Measurements from ENCODE around the gene PCED1B.
"Not testable (repeated sequence)": the region's sequence is repeated elsewhere in the genome, so short reads cannot be mapped to it uniquely, and the experiment has no call there.

The PCED1B gene

DNA sequence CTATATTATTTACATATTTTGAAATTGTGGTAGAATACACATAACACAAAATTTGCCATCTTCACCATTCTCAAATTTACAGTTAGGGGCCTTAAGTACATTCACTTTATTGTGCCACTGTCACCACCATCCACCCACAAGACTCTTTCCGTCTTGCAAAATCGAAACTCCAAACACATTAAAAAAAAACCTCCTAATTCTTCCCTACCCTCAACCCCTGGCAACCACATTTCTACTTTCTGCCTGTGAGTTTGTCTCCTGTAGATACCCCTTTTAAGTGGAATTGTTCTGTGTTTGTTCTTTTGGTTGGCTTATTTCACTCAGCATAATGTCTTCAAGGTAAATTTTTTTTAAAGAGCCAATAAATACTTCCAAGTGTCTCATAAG is 32.0 kb downstream of the PCED1B start:
- no peaks in the 10 kb centered on the region for H3K9me3 ChIP-seq (ENCODE audit: low read length)
- H3K9ac ChIP-seq (ENCODE audit: low read length) = no peak overlapping the region
- H3K27me3 ChIP-seq (ENCODE audit: control insufficient read depth in 1 of 2, insufficient read depth in 2 of 2, low read length in 2 of 2) = no peaks in the 10 kb centered on the region
- no peaks in the 10 kb centered on the region for H3K4me1 ChIP-seq (ENCODE audit: insufficient read depth, low read length)
- no peak overlapping the region for H3K4me3 ChIP-seq (ENCODE audit: low read depth in 1 of 2, low read length in 2 of 2)
- peaks cover 5% of the 10 kb centered on the region for H3K36me3 ChIP-seq (ENCODE audit: insufficient read depth, low read length)
- H3K27ac ChIP-seq (ENCODE audit: low read depth, low read length) = no peak overlapping the region

- Histone ChIP-seq H3K27ac (ENCODE audit: low read depth, low read length) (no peak overlapping the region), H3K4me3 (ENCODE audit: low read depth in 1 of 2, low read length in 2 of 2) (no peak overlapping the region), H3K9ac (ENCODE audit: low read length) (no peak overlapping the region), H3K9me3 (ENCODE audit: low read length) (no peaks in the 10 kb centered on the region), H3K36me3 (ENCODE audit: insufficient read depth, low read length) (peaks cover 5% of the 10 kb centered on the region), H3K27me3 (ENCODE audit: control insufficient read depth in 1 of 2, insufficient read depth in 2 of 2, low read length in 2 of 2) (no peaks in the 10 kb centered on the region), H3K4me1 (ENCODE audit: insufficient read depth, low read length) (no peaks in the 10 kb centered on the region)
These were observed 32.4 kb downstream of the PCED1B start for GRCh38 chr12:47111854-47112253.

DNA sequence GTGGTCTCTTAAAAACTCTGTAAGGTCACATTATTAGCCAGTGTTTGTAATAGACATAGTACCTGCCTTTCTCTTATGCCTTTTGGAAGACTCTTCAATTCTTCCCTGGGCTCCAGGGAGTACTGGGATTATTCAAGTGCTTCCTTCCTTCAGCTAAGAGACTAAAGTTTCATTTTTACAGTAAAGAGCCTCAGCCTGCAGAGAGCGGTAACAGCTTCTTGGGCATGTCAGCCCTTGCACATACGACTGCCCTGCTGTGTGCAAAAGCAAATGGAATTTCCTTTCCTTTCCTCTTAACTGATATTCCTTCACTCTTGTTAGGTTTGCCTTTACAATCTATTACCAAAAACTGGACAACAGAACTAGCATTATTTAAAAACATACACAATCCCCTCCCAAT is 33.3 kb downstream of the PCED1B start:
- Histone ChIP-seq H3K4me3 (ENCODE audit: low read depth in 1 of 2, low read length in 2 of 2) (no peak overlapping the region), H3K9ac (ENCODE audit: low read length) (no peak overlapping the region), H3K9me3 (ENCODE audit: low read length) (no peaks in the 10 kb centered on the region), H3K4me1 (ENCODE audit: insufficient read depth, low read length) (no peaks in the 10 kb centered on the region), H3K36me3 (ENCODE audit: insufficient read depth, low read length) (peaks cover 5% of the 10 kb centered on the region), H3K27me3 (ENCODE audit: control insufficient read depth in 1 of 2, insufficient read depth in 2 of 2, low read length in 2 of 2) (no peaks in the 10 kb centered on the region), H3K27ac (ENCODE audit: low read depth, low read length) (no peak overlapping the region)

DNA sequence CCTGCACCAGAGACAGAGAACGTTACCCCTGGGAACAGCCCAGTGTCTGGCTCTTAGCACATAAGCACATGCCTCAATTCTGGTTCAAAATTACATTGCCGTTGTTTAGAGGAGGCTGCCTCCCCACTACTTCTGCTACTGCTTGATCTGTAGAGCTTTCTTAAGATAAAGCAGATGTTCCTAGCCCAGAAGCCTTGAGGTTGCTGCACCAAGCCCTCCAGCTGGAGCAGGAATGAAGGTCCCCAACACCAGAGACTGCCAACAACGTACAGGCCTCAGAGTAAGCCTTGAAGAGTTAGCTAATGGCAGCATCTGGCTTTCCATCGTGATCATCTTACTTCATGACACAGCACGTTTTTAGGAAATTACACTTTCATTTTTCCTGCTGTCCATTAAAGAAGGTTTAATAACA is 35.1 kb downstream of the PCED1B start:
- H3K4me3 ChIP-seq (ENCODE audit: low read depth in 1 of 2, low read length in 2 of 2) = no peak overlapping the region
- no peak overlapping the region for H3K27ac ChIP-seq (ENCODE audit: low read depth, low read length)
- no peaks in the 10 kb centered on the region for H3K9me3 ChIP-seq (ENCODE audit: low read length)
- no peaks in the 10 kb centered on the region for H3K4me1 ChIP-seq (ENCODE audit: insufficient read depth, low read length)
- no peak overlapping the region for H3K9ac ChIP-seq (ENCODE audit: low read length)
- peaks cover 5% of the 10 kb centered on the region for H3K36me3 ChIP-seq (ENCODE audit: insufficient read depth, low read length)
- no peaks in the 10 kb centered on the region for H3K27me3 ChIP-seq (ENCODE audit: control insufficient read depth in 1 of 2, insufficient read depth in 2 of 2, low read length in 2 of 2)

DNA sequence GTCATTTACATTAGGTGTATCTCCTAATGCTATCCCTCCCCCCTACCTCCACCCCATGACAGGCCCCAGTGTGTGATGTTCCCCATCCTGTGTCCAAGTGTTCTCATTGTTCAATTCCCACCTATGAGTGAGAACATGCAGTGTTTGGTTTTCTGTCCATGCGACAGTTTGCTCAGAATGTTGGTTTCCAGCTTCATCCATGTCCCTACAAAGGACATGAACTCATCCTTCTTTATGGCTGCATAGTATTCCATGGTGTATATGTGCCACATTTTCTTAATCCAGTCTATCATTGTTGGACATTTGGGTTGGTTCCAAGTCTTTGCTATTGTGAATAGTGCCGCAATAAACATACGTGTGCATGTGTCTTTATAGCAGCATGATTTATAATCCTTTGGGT is 37.9 kb downstream of the PCED1B start:
- H3K36me3 ChIP-seq (ENCODE audit: insufficient read depth, low read length); H3K9ac ChIP-seq (ENCODE audit: low read length); H3K9me3 ChIP-seq (ENCODE audit: low read length); H3K4me1 ChIP-seq (ENCODE audit: insufficient read depth, low read length); H3K4me3 ChIP-seq (ENCODE audit: low read depth in 1 of 2, low read length in 2 of 2); H3K27ac ChIP-seq (ENCODE audit: low read depth, low read length); H3K27me3 ChIP-seq (ENCODE audit: control insufficient read depth in 1 of 2, insufficient read depth in 2 of 2, low read length in 2 of 2): not testable (repeated sequence)

- H3K9me3 ChIP-seq (ENCODE audit: low read length) = no peaks in the 10 kb centered on the region
- no peak overlapping the region for H3K9ac ChIP-seq (ENCODE audit: low read length)
- H3K36me3 ChIP-seq (ENCODE audit: insufficient read depth, low read length) = no peaks in the 10 kb centered on the region
- H3K27me3 ChIP-seq (ENCODE audit: control insufficient read depth in 1 of 2, insufficient read depth in 2 of 2, low read length in 2 of 2) = no peaks in the 10 kb centered on the region
- H3K27ac ChIP-seq (ENCODE audit: low read depth, low read length) = no peak overlapping the region
- H3K4me3 ChIP-seq (ENCODE audit: low read depth in 1 of 2, low read length in 2 of 2) = no peak overlapping the region
- H3K4me1 ChIP-seq (ENCODE audit: insufficient read depth, low read length) = peaks cover 10% of the 10 kb centered on the region
These were observed 41.3 kb downstream of the PCED1B start for GRCh38 chr12:47120736-47121135.

GRCh38 chr12:47121146-47121545 is 41.7 kb downstream of the PCED1B start:
- Histone ChIP-seq H3K4me1 (ENCODE audit: insufficient read depth, low read length) (peaks cover 10% of the 10 kb centered on the region), H3K27me3 (ENCODE audit: control insufficient read depth in 1 of 2, insufficient read depth in 2 of 2, low read length in 2 of 2) (no peaks in the 10 kb centered on the region)

DNA sequence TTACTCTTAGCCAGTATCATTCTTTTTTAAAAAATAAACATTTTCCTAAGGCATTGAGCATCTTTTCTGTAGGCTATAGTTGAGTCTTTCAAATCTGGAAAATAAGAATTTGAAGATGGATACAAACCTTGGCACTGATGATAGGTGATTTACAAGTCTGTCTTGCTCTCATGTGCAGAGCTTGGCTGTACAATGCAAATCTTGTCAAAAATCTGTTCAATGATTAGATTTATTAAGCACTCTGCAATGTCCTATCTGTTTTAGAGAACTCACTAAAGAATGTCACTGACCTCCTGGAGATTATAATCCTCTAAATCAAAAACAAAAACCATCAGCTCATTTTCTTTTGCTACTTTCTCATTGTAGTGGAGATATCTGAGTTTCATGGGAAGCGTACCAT is 43.2 kb downstream of the PCED1B start:
- no peak overlapping the region for H3K9ac ChIP-seq (ENCODE audit: low read length)
- H3K4me3 ChIP-seq (ENCODE audit: low read depth in 1 of 2, low read length in 2 of 2) = no peak overlapping the region
- H3K9me3 ChIP-seq (ENCODE audit: low read length) = no peaks in the 10 kb centered on the region
- H3K4me1 ChIP-seq (ENCODE audit: insufficient read depth, low read length) = peaks cover 10% of the 10 kb centered on the region
- no peaks in the 10 kb centered on the region for H3K27me3 ChIP-seq (ENCODE audit: control insufficient read depth in 1 of 2, insufficient read depth in 2 of 2, low read length in 2 of 2)
- H3K27ac ChIP-seq (ENCODE audit: low read depth, low read length) = no peak overlapping the region
- no peaks in the 10 kb centered on the region for H3K36me3 ChIP-seq (ENCODE audit: insufficient read depth, low read length)

More at GRCh38 chr12:47121146-47121545, 41.7 kb downstream of the PCED1B start:
- no peak overlapping the region for H3K27ac ChIP-seq (ENCODE audit: low read depth, low read length)
- no peak overlapping the region for H3K4me3 ChIP-seq (ENCODE audit: low read depth in 1 of 2, low read length in 2 of 2)
- no peak overlapping the region for H3K9ac ChIP-seq (ENCODE audit: low read length)
- no peaks in the 10 kb centered on the region for H3K36me3 ChIP-seq (ENCODE audit: insufficient read depth, low read length)
- no peaks in the 10 kb centered on the region for H3K9me3 ChIP-seq (ENCODE audit: low read length)

DNA sequence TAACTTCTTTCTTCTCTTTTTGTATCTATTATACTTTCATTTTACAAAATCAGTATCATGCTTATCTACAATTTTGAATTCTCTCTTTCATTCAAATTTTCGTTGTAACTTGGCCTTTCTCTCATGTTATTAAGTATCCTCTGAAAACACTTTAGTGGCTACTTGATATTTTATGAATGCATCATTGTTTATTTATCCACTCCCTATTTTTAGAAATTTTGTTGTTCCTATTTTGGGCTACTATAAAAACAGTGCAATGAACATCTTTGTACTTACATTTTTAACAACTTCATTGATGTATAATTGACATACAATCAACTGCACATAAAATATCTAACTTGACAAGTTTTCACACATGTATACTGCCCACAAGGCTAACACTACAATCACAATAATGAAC is 44.3 kb downstream of the PCED1B start:
- Histone ChIP-seq H3K4me3 (ENCODE audit: low read depth in 1 of 2, low read length in 2 of 2) (no peak overlapping the region), H3K27me3 (ENCODE audit: control insufficient read depth in 1 of 2, insufficient read depth in 2 of 2, low read length in 2 of 2) (no peaks in the 10 kb centered on the region), H3K27ac (ENCODE audit: low read depth, low read length) (no peak overlapping the region), H3K9me3 (ENCODE audit: low read length) (no peaks in the 10 kb centered on the region), H3K9ac (ENCODE audit: low read length) (no peak overlapping the region), H3K36me3 (ENCODE audit: insufficient read depth, low read length) (no peaks in the 10 kb centered on the region), H3K4me1 (ENCODE audit: insufficient read depth, low read length) (peaks cover 10% of the 10 kb centered on the region)

GRCh38 chr12:47124451-47124850 is 45.0 kb downstream of the PCED1B start:
- Histone ChIP-seq H3K4me3 (ENCODE audit: low read depth in 1 of 2, low read length in 2 of 2) (no peak overlapping the region), H3K9ac (ENCODE audit: low read length) (no peak overlapping the region), H3K9me3 (ENCODE audit: low read length) (no peaks in the 10 kb centered on the region), H3K4me1 (ENCODE audit: insufficient read depth, low read length) (peaks cover 10% of the 10 kb centered on the region), H3K36me3 (ENCODE audit: insufficient read depth, low read length) (no peaks in the 10 kb centered on the region), H3K27me3 (ENCODE audit: control insufficient read depth in 1 of 2, insufficient read depth in 2 of 2, low read length in 2 of 2) (no peaks in the 10 kb centered on the region), H3K27ac (ENCODE audit: low read depth, low read length) (no peak overlapping the region)

- peaks cover 10% of the 10 kb centered on the region for H3K4me1 ChIP-seq (ENCODE audit: insufficient read depth, low read length)
- H3K27ac ChIP-seq (ENCODE audit: low read depth, low read length) = no peak overlapping the region
- H3K36me3 ChIP-seq (ENCODE audit: insufficient read depth, low read length) = no peaks in the 10 kb centered on the region
- H3K9ac ChIP-seq (ENCODE audit: low read length) = no peak overlapping the region
- H3K27me3 ChIP-seq (ENCODE audit: control insufficient read depth in 1 of 2, insufficient read depth in 2 of 2, low read length in 2 of 2) = no peaks in the 10 kb centered on the region
- no peak overlapping the region for H3K4me3 ChIP-seq (ENCODE audit: low read depth in 1 of 2, low read length in 2 of 2)
- H3K9me3 ChIP-seq (ENCODE audit: low read length) = no peaks in the 10 kb centered on the region
These were observed 46.8 kb downstream of the PCED1B start for GRCh38 chr12:47126246-47126645.

- Histone ChIP-seq H3K36me3 (ENCODE audit: insufficient read depth, low read length) (no peaks in the 10 kb centered on the region), H3K9me3 (ENCODE audit: low read length) (no peaks in the 10 kb centered on the region), H3K4me3 (ENCODE audit: low read depth in 1 of 2, low read length in 2 of 2) (no peak overlapping the region), H3K27me3 (ENCODE audit: control insufficient read depth in 1 of 2, insufficient read depth in 2 of 2, low read length in 2 of 2) (no peaks in the 10 kb centered on the region), H3K4me1 (ENCODE audit: insufficient read depth, low read length) (no peaks in the 10 kb centered on the region), H3K9ac (ENCODE audit: low read length) (no peak overlapping the region), H3K27ac (ENCODE audit: low read depth, low read length) (no peak overlapping the region)
These were observed 51.6 kb downstream of the PCED1B start for GRCh38 chr12:47131011-47131410.

Data from muscle layer of colon (tissue), 2 donors.